DOHH2 (cell line): ENCODE results near the gene LPAR5.

ENCODE experiments used
- H3F3A ChIP-seq: fragments of 200-600 bp; sonication (generic), shearing (Covaris generic); 2 replicates; pipeline ENCODE4 v1.6.0; 2016; ENCODE audit warnings: antibody characterized with exemption, mild to moderate bottlenecking; ENCODE audit not compliant: control insufficient read depth, insufficient read depth
- H3K27ac ChIP-seq: fragments of 200-600 bp; sonication (generic); 2 replicates; pipeline ENCODE4 v1.5.1; 2014; ENCODE audit warnings: low read depth, mild to moderate bottlenecking, low read length, moderate library complexity
- H3K27me3 ChIP-seq: fragments of 200-600 bp; sonication (generic); 2 replicates; pipeline ENCODE4 v1.6.1; 2014; ENCODE audit warnings: mild to moderate bottlenecking, low read length, mixed read lengths; ENCODE audit not compliant: control insufficient read depth
- H3K36me3 ChIP-seq: fragments of 200-600 bp; sonication (generic); 2 replicates; pipeline ENCODE4 v1.6.1; 2014; ENCODE audit warnings: mild to moderate bottlenecking, low read length, moderate library complexity, mixed read lengths; ENCODE audit not compliant: control insufficient read depth
- H3K4me1 ChIP-seq: fragments of 200-600 bp; sonication (generic); 2 replicates; pipeline ENCODE4 v1.6.1; 2014; ENCODE audit warnings: mild to moderate bottlenecking, low read length, mixed read lengths; ENCODE audit not compliant: control insufficient read depth
- H3K4me2 ChIP-seq: fragments of 200-600 bp; sonication (generic); 2 replicates; pipeline ENCODE4 v1.6.0; 2014; ENCODE audit warnings: mild to moderate bottlenecking, low read length, moderate library complexity
- H3K4me3 ChIP-seq: fragments of 200-600 bp; sonication (generic); 2 replicates; pipeline ENCODE4 v1.5.1; 2014; ENCODE audit warnings: mild to moderate bottlenecking, low read length, mixed read lengths
- H3K79me2 ChIP-seq: fragments of 200-600 bp; sonication (generic); 2 replicates; pipeline ENCODE4 v1.6.1; 2014; ENCODE audit warnings: mild to moderate bottlenecking, low read length, mixed read lengths; ENCODE audit not compliant: control insufficient read depth
- H3K9me2 ChIP-seq: fragments of 200-600 bp; sonication (generic); replicated peaks from 2 replicates; pipeline ENCODE4 v1.6.1; 2014; ENCODE audit warnings: mild to moderate bottlenecking, low read length, mixed read lengths; ENCODE audit not compliant: control insufficient read depth
- H3K9me3 ChIP-seq: fragments of 200-600 bp; sonication (generic); 2 replicates; pipeline ENCODE4 v1.6.1; 2014; ENCODE audit warnings: antibody characterized with exemption, low read length, mixed read lengths; ENCODE audit not compliant: control insufficient read depth, insufficient read depth
- H4K20me1 ChIP-seq: fragments of 200-600 bp; sonication (generic); 2 replicates; pipeline ENCODE4 v1.6.0; 2014; ENCODE audit warnings: low read depth, mild to moderate bottlenecking, antibody characterized with exemption, low read length, moderate library complexity; ENCODE audit not compliant: control insufficient read depth, insufficient read depth
- EZH2phosphoT487 ChIP-seq: fragments of 200-600 bp; sonication (generic); IDR thresholded peaks from 2 replicates; pipeline ENCODE4 v1.6.1; 2017; ENCODE audit warnings: borderline replicate concordance, mild to moderate bottlenecking, antibody characterized with exemption, low read length, moderate library complexity, mixed read lengths
- TF ChIP-seq, protein P1 (sequence below): fragments of 200-600 bp; sonication (generic); IDR thresholded peaks from one replicate; pipeline ENCODE4 v1.5.1; 2014; ENCODE audit warnings: antibody characterized with exemption, mild to moderate bottlenecking, low read depth, low read length; ENCODE audit not compliant: poor library complexity, severe bottlenecking

The LPAR5 gene

DNA sequence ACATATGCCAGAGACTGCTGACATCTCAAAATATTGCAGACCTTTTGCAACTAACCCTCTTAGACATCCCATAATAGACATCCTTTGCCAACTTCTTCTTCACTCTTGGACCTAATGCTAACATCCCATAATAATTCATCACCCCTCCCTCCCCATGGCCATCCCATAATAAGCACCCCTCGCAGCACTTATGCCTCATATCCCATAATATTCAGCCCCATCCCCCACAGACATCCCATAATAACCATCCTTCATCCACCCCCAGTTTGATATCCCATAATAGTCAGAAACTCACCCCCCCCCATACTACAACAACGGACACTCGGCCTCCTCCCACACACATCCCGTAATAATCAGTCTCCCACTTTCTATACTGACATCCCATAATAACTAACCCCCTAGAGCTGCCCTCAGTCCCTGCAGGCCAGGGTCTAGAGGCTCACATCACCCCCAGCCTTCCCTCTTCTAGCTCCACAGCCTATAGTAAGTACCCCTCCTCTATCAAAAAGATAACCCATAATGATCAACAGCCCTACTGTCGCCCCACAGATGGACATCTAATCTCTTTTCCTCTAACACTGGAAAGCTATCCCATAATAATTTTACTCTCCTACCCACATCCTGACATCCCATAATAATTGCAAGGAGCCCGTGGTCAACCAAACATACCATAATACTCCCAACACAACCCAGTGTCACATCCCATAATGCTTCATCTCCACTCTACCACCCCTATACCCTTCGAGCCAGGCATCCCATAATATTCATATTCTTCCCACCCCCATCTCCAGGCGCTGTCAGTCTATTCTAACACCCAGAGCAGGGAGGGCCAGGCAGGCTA is 27.8 kb downstream of the LPAR5 start:
- Histone ChIP-seq H4K20me1 (peaks cover 21% of the 10 kb centered on the region), H3F3A (peaks cover 38% of the 10 kb centered on the region), H3K27me3 (no peaks in the 10 kb centered on the region), H3K27ac (peak overlapping the region; percentile 27; the same call in 1 of the 2 replicates), H3K4me3 (0 out of 2 replicates have a peak overlapping the region, but pooled peaks have one; percentile 10), H3K79me2 (peaks cover 39% of the 10 kb centered on the region), H3K4me1 (peaks cover 65% of the 10 kb centered on the region), H3K36me3 (peaks cover 33% of the 10 kb centered on the region), H3K9me2 (no peaks in the 10 kb centered on the region), H3K9me3 (no peaks in the 10 kb centered on the region), H3K4me2 (peak overlapping the region; percentile 45)
- no peak for TF ChIP-seq EZH2phosphoT487
- TF ChIP-seq, protein P1, sequence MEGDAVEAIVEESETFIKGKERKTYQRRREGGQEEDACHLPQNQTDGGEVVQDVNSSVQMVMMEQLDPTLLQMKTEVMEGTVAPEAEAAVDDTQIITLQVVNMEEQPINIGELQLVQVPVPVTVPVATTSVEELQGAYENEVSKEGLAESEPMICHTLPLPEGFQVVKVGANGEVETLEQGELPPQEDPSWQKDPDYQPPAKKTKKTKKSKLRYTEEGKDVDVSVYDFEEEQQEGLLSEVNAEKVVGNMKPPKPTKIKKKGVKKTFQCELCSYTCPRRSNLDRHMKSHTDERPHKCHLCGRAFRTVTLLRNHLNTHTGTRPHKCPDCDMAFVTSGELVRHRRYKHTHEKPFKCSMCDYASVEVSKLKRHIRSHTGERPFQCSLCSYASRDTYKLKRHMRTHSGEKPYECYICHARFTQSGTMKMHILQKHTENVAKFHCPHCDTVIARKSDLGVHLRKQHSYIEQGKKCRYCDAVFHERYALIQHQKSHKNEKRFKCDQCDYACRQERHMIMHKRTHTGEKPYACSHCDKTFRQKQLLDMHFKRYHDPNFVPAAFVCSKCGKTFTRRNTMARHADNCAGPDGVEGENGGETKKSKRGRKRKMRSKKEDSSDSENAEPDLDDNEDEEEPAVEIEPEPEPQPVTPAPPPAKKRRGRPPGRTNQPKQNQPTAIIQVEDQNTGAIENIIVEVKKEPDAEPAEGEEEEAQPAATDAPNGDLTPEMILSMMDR: no peak

DNA sequence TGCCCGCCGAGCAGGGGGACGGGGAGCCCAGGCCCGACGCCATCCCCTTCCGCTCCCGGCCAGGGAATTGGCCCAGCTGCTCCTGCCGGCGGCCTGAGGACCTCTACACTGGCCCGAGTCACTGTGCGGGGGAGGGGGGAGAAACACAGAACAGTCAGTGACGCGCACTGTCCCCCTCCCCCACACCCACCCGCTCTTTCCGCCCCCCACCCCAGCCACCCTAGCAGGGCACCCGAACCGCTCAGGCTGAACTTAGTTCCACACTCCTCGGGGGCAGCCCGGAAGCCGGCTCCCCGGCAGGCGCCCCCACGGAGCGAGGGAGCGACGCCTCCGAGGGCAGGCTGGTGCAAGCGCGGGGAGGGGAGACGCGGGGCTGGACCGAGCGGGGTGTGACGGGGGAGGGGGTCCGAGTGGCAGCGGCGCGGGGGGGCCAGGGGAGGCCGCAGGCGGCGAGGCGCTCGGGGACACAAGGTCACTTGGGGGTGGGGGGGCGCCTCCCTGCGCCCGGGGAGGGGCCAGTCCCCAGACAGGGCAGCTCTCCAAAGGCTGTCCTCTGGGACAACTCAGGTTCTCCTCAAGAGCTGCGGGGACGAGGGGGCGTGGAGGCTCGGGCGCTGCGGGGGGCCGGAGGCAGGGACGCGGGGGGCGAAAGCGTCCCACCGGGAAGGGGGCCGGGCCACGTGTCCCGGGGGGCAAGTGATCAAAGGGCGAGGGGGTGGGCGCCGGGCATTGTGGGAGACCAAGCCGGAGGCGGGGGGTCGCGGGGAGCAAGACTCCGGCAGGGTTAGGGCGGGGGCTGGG is 29.2 kb downstream of the LPAR5 start:
- Histone ChIP-seq H4K20me1 (peaks cover 23% of the 10 kb centered on the region), H3K27ac (peak overlapping the region; percentile 73), H3K9me3 (no peaks in the 10 kb centered on the region), H3F3A (peaks cover 32% of the 10 kb centered on the region), H3K4me2 (peak overlapping the region; percentile 93), H3K36me3 (peaks cover 47% of the 10 kb centered on the region), H3K79me2 (peaks cover 54% of the 10 kb centered on the region), H3K4me1 (peaks cover 56% of the 10 kb centered on the region), H3K4me3 (peak overlapping the region; percentile 95), H3K9me2 (no peaks in the 10 kb centered on the region), H3K27me3 (no peaks in the 10 kb centered on the region)
- TF ChIP-seq, protein P1: no peak
- TF ChIP-seq EZH2phosphoT487: no peak

DNA sequence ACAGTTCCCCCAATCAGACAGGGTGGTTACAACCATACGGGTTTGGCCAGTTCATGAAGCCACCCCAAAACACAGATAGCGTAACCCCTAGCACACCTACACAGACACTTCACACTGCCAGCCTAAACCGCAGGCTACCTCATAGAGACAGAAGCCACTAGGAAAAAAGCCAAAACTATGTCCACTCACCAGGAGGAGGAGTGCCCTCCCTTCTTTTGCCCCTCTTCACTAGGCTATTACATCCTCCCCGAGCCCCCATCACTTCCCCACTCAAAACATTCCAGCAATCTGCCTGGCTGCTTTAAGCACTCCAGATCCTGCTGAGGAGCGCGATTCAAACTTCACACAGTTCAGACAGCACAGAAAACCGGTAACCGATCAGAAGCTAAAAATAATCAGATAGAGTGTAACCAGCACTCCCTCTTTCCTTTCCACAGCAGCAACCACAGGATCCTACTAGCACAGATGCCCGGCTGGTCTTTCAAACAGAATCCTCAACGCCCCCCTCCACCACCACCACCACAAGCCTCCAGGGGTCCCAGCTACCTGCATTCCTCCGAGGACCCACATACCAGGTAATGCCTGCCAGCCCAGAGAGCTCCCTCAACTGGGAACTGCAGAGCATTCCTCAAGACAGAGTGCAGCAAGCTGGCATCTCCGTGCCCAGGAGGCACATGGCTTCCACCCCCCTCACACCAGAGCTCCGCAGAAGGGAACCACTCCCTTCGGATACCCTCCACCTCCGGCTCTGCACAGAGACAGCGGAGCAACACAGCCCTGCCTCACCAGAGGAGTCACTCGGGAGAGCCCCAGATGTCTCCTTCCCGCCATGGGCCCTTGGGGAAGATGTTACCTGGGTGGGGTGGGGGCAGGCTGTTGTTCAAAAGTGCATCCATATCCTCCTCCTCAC is 30.1 kb downstream of the LPAR5 start:
- Histone ChIP-seq H3K36me3 (peaks cover 56% of the 10 kb centered on the region), H3K9me3 (no peaks in the 10 kb centered on the region), H3K4me1 (peaks cover 49% of the 10 kb centered on the region), H4K20me1 (peaks cover 23% of the 10 kb centered on the region), H3K79me2 (peaks cover 62% of the 10 kb centered on the region), H3K4me2 (peak overlapping the region; percentile 93), H3K4me3 (peak overlapping the region; percentile 95), H3F3A (peaks cover 28% of the 10 kb centered on the region), H3K9me2 (no peaks in the 10 kb centered on the region), H3K27ac (peak overlapping the region; percentile 73), H3K27me3 (no peaks in the 10 kb centered on the region)
- TF ChIP-seq EZH2phosphoT487: no peak
- TF ChIP-seq, protein P1: no peak
